Measurements from ENCODE around the gene ATP9B. TPM values are rescaled to one million over a fixed set of nuclear protein-coding genes. Genes with fewer than 3 reads are reported as not detected.
A peak's percentile ranks its signal among the peaks of the same experiment; 100 is the strongest.
"Not testable (repeated sequence)": the region's sequence is repeated elsewhere in the genome, so short reads cannot be mapped to it uniquely, and the experiment has no call there.

ATP9B gene
- total and polyA plus RNA-seq, 5 donors: 9.0 to 24.0 (median 21.7) TPM

DNA sequence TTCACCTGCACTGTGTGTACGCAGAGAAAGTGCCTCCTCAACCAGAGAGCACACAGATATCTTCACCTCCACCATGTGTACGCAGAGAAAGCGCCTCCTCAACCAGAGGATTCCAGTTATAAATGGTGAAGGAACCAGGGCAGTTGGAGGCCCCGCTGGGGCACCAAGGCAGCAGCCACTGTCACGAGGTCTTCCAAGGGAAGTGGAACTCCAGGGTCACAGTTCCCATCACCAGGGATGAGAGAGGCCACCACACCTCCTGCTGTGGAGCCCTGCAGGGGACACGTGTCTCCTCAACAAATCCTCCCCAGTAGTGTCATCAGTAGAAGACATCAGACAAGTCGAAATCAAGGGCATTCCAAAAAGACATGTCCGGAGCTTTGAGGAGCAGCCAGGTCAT, 298.3 kb downstream of the ATP9B start:
- no peaks in the 10 kb centered on the region for H3K27me3 ChIP-seq (ENCODE audit: control insufficient read depth, insufficient read depth)
- intact Hi-C loops (cut with DNase I): no loop called here
- H3K4me3 ChIP-seq (ENCODE audit: low read length): no peak overlapping the region
- 88% methylated on average over 8 of the region's 8 CpGs for WGBS
- no peak for DNase-seq
- ATAC-seq: no peak
- H3K4me1 ChIP-seq (ENCODE audit: control insufficient read depth, insufficient read depth, low read length): no peaks in the 10 kb centered on the region
- H3K27ac ChIP-seq (ENCODE audit: low read length): no peak overlapping the region
- H3K9me3 ChIP-seq (ENCODE audit: control insufficient read depth, low read length): no peaks in the 10 kb centered on the region

DNA sequence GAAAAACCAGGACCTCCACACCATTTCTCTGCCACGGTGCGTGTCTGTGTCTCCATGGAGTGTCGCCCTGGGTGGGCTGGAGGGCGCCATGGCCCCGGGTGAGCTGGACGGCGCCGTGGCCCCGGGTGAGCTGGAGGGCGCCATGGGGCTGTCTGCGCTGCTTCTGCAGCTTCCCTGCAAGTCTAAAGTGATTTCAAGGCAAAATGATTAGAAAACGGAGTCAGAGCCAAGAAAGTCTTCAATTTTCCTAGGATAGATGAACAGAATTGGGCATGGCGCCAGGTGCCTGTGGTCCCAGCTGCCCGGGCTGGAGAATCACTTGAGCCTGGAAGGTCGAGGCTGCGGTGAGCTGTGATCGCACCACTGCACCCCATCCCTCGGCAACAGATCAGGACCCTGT, 298.8 kb downstream of the ATP9B start:
- WGBS: 75% methylated on average over 18 of the region's 18 CpGs
- Histone ChIP-seq H3K27me3 (ENCODE audit: control insufficient read depth, insufficient read depth) (no peaks in the 10 kb centered on the region), H3K4me3 (ENCODE audit: low read length) (no peak overlapping the region), H3K4me1 (ENCODE audit: control insufficient read depth, insufficient read depth, low read length) (no peaks in the 10 kb centered on the region), H3K27ac (ENCODE audit: low read length) (no peak overlapping the region), H3K9me3 (ENCODE audit: control insufficient read depth, low read length) (no peaks in the 10 kb centered on the region)
- DNase-seq (no peak), ATAC-seq (peak in 1 of 2 donors; percentile 34)
- intact Hi-C loops (cut with DNase I): no loop called here

DNA sequence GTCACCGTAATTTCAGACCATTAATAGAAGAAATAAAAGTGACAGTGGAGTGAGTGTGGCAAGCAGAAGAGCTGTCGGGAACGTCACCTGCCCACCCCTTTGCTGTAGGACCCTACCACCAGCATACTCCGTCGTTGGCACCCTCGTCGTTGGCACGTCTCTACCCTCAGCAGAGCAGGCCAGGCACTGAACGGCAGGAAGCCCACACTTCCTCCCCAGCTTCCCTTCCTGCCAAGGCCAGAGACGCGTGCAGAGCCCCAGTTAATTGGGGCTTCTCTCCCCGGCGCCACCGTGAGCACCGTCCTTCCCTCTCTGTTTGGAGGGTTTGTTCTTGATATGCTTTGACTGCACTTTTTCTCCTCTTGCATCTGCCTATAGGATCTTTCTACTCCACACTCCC, 299.5 kb downstream of the ATP9B start:
- Histone ChIP-seq H3K27me3 (ENCODE audit: control insufficient read depth, insufficient read depth) (no peaks in the 10 kb centered on the region), H3K4me1 (ENCODE audit: control insufficient read depth, insufficient read depth, low read length) (no peaks in the 10 kb centered on the region), H3K4me3 (ENCODE audit: low read length) (no peak overlapping the region), H3K9me3 (ENCODE audit: control insufficient read depth, low read length) (no peaks in the 10 kb centered on the region), H3K27ac (ENCODE audit: low read length) (no peak overlapping the region)
- intact Hi-C loops (cut with DNase I): no loop called here
- WGBS: 64% methylated on average over 15 of the region's 15 CpGs
- DNase-seq: no peak
- peak; percentile 51 to 54 for ATAC-seq

DNA sequence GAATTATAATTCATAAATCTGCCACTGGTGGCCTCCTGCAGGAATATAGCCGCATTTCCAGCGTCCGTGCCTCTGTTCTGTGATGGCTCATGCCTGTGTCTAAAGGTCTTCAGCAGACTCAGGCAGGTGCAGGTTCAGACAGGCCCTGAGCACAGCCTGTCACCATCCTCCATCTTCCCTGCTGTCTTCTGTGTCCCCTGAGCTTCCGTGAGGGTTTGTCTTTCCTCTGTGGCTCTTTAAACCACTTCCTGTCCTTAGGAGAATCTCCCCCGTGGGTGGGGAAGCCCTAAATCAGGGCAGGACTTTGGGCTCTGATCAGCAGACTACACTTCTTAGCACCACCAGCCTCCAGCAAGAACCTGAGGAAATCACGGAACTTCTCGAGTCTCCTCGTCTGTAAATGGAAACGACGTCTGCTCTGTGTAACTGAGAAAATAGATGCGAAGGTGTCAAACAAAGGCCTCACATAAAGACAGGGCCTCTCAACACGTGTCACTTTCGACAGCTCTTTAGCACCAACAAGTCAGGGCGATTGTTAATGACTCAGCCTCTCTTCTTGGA, 302.4 kb downstream of the ATP9B start:
- Histone ChIP-seq H3K9me3 (ENCODE audit: control insufficient read depth, low read length) (no peaks in the 10 kb centered on the region), H3K4me1 (ENCODE audit: control insufficient read depth, insufficient read depth, low read length) (no peaks in the 10 kb centered on the region), H3K27me3 (ENCODE audit: control insufficient read depth, insufficient read depth) (no peaks in the 10 kb centered on the region), H3K27ac (ENCODE audit: low read length) (no peak overlapping the region), H3K4me3 (ENCODE audit: low read length) (no peak overlapping the region)
- intact Hi-C loops (cut with DNase I): no loop called here
- WGBS: 79% methylated on average over 14 of the region's 14 CpGs
- ATAC-seq (no peak), DNase-seq (no peak)

DNA sequence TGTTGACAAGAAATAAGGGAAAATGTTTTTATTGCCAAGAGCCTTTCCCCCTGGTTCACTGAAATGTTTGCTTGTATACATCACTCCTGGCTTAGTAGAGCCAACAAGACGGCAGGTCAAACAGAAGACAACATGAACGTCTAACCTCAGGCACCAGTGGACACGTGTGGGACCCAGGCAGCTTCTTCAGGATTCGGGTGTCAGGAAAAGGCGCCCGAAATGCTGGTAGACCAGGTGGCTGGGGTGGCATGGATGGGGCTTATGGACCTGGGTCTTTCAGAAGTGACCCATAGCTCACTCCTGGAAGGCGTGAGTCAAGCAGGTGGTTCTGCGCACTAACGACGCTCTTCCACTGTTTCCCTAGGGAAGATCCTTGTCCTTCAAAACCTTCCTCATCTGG, 303.3 kb downstream of the ATP9B start:
- WGBS: 93% methylated on average over 10 of the region's 10 CpGs
- ATAC-seq (no peak), DNase-seq (no peak)
- Histone ChIP-seq H3K4me1 (ENCODE audit: control insufficient read depth, insufficient read depth, low read length) (no peaks in the 10 kb centered on the region), H3K27ac (ENCODE audit: low read length) (no peak overlapping the region), H3K4me3 (ENCODE audit: low read length) (no peak overlapping the region), H3K27me3 (ENCODE audit: control insufficient read depth, insufficient read depth) (no peaks in the 10 kb centered on the region), H3K9me3 (ENCODE audit: control insufficient read depth, low read length) (no peaks in the 10 kb centered on the region)
- intact Hi-C loops (cut with DNase I): no loop called here

DNA sequence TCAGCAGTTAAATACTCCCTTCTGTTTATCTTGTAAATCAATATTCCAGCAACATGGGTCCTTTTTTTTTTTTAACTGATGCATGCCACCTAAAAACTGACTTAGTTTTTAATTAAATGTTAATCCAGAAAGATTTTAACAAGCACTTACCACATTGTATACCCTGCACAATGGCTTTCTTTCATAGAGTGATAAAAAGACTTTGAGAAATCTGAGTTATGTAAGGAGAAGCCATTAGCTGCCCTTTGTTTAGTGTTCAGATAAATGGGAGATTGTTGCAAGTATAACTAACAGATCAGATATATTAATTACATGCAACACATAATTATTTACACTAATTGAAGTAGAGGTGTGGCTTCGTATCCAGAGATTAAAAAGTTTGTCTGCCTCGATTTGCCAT, 303.8 kb downstream of the ATP9B start:
- intact Hi-C loops (cut with DNase I): no loop called here
- DNase-seq (no peak), ATAC-seq (no peak)
- WGBS: 88% methylated on average over 2 of the region's 2 CpGs
- H3K27me3 ChIP-seq (ENCODE audit: control insufficient read depth, insufficient read depth): no peaks in the 10 kb centered on the region
- no peaks in the 10 kb centered on the region for H3K4me1 ChIP-seq (ENCODE audit: control insufficient read depth, insufficient read depth, low read length)
- no peaks in the 10 kb centered on the region for H3K9me3 ChIP-seq (ENCODE audit: control insufficient read depth, low read length)
- no peak overlapping the region for H3K27ac ChIP-seq (ENCODE audit: low read length)
- no peak overlapping the region for H3K4me3 ChIP-seq (ENCODE audit: low read length)

DNA sequence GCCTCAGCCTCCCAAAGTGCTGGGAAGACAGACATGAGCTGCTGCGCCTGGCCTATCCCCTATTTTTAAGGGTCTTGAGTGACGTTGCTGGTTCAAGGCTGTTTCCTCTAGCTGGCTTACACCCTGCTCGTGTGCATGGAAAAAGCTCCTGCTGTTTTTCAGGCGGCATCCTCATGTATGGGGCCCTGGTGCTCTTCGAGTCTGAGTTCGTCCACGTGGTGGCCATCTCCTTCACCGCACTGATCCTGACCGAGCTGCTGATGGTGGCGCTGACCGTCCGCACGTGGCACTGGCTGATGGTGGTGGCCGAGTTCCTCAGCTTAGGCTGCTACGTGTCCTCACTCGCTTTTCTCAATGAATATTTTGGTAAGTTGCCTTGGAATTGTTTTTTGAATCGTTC, 304.5 kb downstream of the ATP9B start:
- DNase-seq (no peak), ATAC-seq (no peak)
- H3K4me3 ChIP-seq (ENCODE audit: low read length): no peak overlapping the region
- no peaks in the 10 kb centered on the region for H3K4me1 ChIP-seq (ENCODE audit: control insufficient read depth, insufficient read depth, low read length)
- intact Hi-C loops (cut with DNase I): no loop called here
- no peaks in the 10 kb centered on the region for H3K9me3 ChIP-seq (ENCODE audit: control insufficient read depth, low read length)
- WGBS: 94% methylated on average over 17 of the region's 17 CpGs
- H3K27ac ChIP-seq (ENCODE audit: low read length): no peak overlapping the region
- H3K27me3 ChIP-seq (ENCODE audit: control insufficient read depth, insufficient read depth): no peaks in the 10 kb centered on the region

DNA sequence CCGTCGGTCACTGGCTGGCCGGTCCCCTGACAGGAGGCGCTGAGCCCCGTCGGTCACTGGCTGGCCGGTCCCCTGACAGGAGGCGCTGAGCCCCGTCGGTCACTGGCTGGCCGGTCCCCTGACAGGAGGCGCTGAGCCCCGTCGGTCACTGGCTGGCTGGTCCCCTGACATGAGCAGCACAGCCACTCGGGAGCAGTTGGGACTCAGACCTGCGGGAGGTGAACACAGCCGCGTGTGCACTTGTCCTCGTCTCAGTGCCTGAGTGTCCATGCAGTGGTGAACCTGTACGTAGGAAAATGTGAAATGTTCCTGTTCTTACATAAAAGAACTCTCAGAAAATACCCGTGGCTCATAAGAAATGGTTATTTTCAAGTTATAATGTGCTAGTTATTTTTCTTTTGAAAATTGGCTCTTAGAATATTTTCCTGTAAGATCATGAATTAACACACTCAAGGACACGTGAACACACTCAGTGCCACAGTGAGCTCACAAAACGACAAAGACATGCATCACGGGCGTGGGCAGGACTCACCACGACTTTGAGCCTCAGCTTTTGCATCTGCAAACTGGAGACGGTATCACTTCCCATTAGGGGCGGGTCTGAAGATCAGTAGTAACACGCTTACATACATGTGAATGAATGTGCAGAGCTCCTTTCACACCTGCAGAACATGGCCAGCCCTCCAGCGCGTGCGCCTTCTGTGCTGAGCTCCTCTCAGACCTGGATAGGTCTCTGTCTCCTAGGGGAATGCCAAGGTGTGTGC, 305.4 kb downstream of the ATP9B start:
- H3K4me1 ChIP-seq (ENCODE audit: control insufficient read depth, insufficient read depth, low read length): no peaks in the 10 kb centered on the region
- intact Hi-C loops (cut with DNase I): no loop called here
- no peaks in the 10 kb centered on the region for H3K27me3 ChIP-seq (ENCODE audit: control insufficient read depth, insufficient read depth)
- no peak overlapping the region for H3K4me3 ChIP-seq (ENCODE audit: low read length)
- no peak overlapping the region for H3K27ac ChIP-seq (ENCODE audit: low read length)
- 93% methylated on average over 24 of the region's 32 CpGs for WGBS
- DNase-seq (no peak), ATAC-seq (no peak)
- H3K9me3 ChIP-seq (ENCODE audit: control insufficient read depth, low read length): no peaks in the 10 kb centered on the region

DNA sequence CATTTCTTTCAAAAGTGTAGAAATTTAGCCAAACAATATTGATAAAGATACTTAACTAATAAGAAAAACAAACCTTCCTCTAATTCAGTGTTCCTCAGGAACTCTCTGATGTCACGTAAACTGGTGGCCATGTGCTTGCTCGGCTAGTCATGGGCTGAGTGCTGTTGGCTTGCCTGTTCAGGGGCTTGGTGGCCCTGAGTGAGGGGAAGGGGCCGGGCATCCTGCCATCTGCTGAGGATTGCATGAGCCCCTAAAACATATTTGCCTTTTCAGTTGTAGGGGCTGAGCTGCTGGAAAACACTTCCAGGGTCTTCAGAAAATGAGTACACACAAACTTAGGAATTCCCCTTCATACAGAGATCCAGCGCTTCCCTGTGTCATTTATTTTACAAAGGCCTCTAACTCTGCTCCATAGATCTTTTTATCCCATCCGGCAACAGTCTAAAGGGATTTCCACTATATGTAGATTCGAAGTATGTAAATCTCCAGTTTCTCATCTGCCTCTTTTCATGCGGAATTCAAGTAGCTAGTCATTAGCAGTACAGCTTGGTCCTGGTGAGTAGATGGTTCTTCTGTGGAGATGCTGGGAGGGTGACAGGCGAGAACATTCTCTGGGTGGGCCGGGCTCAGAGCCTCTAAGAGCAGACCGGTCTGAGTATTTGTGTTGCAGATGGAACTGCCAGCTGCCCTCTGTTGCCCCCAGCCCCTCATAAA, 306.4 kb downstream of the ATP9B start:
- DNase-seq: no peak
- no peaks in the 10 kb centered on the region for H3K4me1 ChIP-seq (ENCODE audit: control insufficient read depth, insufficient read depth, low read length)
- intact Hi-C loops (cut with DNase I): no loop called here
- H3K9me3 ChIP-seq (ENCODE audit: control insufficient read depth, low read length): no peaks in the 10 kb centered on the region
- H3K4me3 ChIP-seq (ENCODE audit: low read length): no peak overlapping the region
- WGBS: 94% methylated on average over 10 of the region's 10 CpGs
- no peak overlapping the region for H3K27ac ChIP-seq (ENCODE audit: low read length)
- ATAC-seq: no peak
- no peaks in the 10 kb centered on the region for H3K27me3 ChIP-seq (ENCODE audit: control insufficient read depth, insufficient read depth)

DNA sequence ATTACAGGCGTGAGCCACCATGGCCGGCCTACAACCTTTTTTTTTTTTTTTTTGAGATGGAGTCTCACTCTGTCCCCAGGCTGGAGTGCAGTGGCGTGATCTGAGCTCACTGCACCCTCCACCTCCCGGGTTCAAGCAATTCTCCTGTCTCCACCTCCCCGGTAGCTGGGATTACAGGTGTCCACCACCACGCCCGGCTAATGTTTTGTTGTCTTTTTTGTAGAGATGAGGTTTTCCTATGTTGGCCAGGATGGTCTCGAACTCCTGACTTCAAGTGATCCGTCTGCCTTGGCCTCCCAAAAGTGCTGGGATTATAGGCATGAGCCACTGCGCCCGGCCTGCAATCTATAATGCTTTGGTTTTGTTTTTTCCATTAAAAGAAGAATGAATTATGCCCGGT, 307.5 kb downstream of the ATP9B start:
- H3K27ac ChIP-seq (ENCODE audit: low read length); H3K4me1 ChIP-seq (ENCODE audit: control insufficient read depth, insufficient read depth, low read length); H3K4me3 ChIP-seq (ENCODE audit: low read length); H3K27me3 ChIP-seq (ENCODE audit: control insufficient read depth, insufficient read depth); ATAC-seq; H3K9me3 ChIP-seq (ENCODE audit: control insufficient read depth, low read length); intact Hi-C loops (cut with DNase I); DNase-seq: not testable (repeated sequence)
- 97% methylated on average over 12 of the region's 12 CpGs for WGBS

DNA sequence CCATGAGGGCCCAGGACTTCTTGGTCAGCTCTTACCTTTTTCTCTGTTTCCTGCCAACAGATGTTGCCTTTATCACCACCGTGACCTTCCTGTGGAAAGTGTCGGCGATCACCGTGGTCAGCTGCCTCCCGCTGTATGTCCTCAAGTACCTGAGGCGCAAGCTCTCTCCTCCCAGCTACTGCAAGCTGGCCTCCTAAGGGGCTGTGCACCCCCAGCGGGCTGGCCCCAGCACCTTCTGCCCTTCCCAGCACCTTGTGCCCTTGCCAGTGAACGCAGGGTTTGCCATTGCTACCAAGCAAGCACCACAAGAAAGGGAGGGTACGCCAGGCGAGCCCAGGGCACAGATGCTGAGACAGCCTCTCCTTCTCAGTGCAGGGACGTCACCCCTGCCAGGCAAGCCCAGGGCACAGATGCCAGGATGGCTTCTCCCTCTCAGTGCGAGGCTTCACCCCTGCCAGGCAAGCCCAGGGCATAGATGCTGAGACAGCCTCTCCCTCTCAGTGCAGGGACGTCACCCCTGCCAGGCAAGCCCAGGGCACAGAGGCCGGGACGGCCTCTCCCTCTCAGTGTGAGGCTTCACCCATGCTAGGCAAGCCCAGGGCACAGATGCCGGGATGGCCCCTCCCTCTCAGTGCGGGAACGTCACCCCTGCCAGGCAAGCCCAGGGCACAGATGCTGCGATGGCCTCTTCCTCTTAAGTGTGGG, 308.1 kb downstream of the ATP9B start:
- Histone ChIP-seq H3K9me3 (ENCODE audit: control insufficient read depth, low read length) (no peaks in the 10 kb centered on the region), H3K4me1 (ENCODE audit: control insufficient read depth, insufficient read depth, low read length) (no peaks in the 10 kb centered on the region), H3K4me3 (ENCODE audit: low read length) (no peak overlapping the region), H3K27me3 (ENCODE audit: control insufficient read depth, insufficient read depth) (no peaks in the 10 kb centered on the region), H3K27ac (ENCODE audit: low read length) (no peak overlapping the region)
- ATAC-seq: no peak
- WGBS: 89% methylated on average over 19 of the region's 19 CpGs
- DNase-seq: peak in 2 of 3 donors; percentile 37 to 47
- intact Hi-C loops (cut with DNase I): no loop called here
